Loucy (cell line): ENCODE results near the gene DNAH9.

Source experiments
- H2AFZ ChIP-seq: fragments of 200-600 bp; sonication (generic); 2 replicates; pipeline ENCODE4 v1.6.0; 2016; ENCODE audit warnings: antibody characterized with exemption, mild to moderate bottlenecking, low read length, moderate library complexity
- H3F3A ChIP-seq: fragments of 200-600 bp; 2 replicates; pipeline ENCODE4 v1.6.0; 2016; ENCODE audit warnings: antibody characterized with exemption, low read depth, mild to moderate bottlenecking
- H3K27me3 ChIP-seq: fragments of 200-600 bp; sonication (generic); 2 replicates; pipeline ENCODE4 v1.6.1; 2014; ENCODE audit warnings: low read length, mild to moderate bottlenecking; ENCODE audit not compliant: insufficient read depth, poor library complexity, severe bottlenecking
- H3K36me3 ChIP-seq: fragments of 200-600 bp; sonication (generic); 2 replicates; pipeline ENCODE4 v1.6.1; 2016; ENCODE audit warnings: low read length; ENCODE audit not compliant: insufficient read depth
- H3K4me1 ChIP-seq: fragments of 200-600 bp; sonication (generic); 2 replicates; pipeline ENCODE4 v1.5.1; 2014; ENCODE audit warnings: low read length, mild to moderate bottlenecking; ENCODE audit not compliant: insufficient read depth, poor library complexity, severe bottlenecking
- H3K4me2 ChIP-seq: fragments of 200-600 bp; sonication (generic); 2 replicates; pipeline ENCODE4 v1.6.0; 2014; ENCODE audit warnings: antibody characterized with exemption, low read length, low read depth, mild to moderate bottlenecking; ENCODE audit not compliant: poor library complexity, severe bottlenecking
- H3K4me3 ChIP-seq: fragments of 200-600 bp; sonication (generic); 2 replicates; pipeline ENCODE4 v1.5.1; 2014; ENCODE audit warnings: low read length, mild to moderate bottlenecking, mixed read lengths; ENCODE audit not compliant: poor library complexity, severe bottlenecking
- H3K79me2 ChIP-seq: fragments of 200-600 bp; sonication (generic); 2 replicates; pipeline ENCODE4 v1.6.1; 2014; ENCODE audit warnings: low read length; ENCODE audit not compliant: insufficient read depth
- H3K9ac ChIP-seq: fragments of 200-600 bp; sonication (generic); 2 replicates; pipeline ENCODE4 v1.6.0; 2014; ENCODE audit warnings: mild to moderate bottlenecking, low read depth, low read length, moderate library complexity; ENCODE audit not compliant: poor library complexity, severe bottlenecking
- H3K9me2 ChIP-seq: fragments of 200-600 bp; sonication (generic); replicated peaks from 2 replicates; pipeline ENCODE4 v1.6.1; 2016; ENCODE audit warnings: low read depth, low read length, mixed read lengths
- H3K9me3 ChIP-seq: fragments of 200-600 bp; sonication (generic); 2 replicates; pipeline ENCODE4 v1.6.1; 2014; ENCODE audit warnings: mild to moderate bottlenecking, antibody characterized with exemption, low read length, low read depth; ENCODE audit not compliant: insufficient read depth
- H4K20me1 ChIP-seq: fragments of 200-600 bp; sonication (generic); 2 replicates; pipeline ENCODE4 v1.6.0; 2014; ENCODE audit warnings: antibody characterized with exemption, low read length, mild to moderate bottlenecking; ENCODE audit not compliant: insufficient read depth, poor library complexity, severe bottlenecking
- CTCF ChIP-seq: fragments of 200-600 bp; sonication (generic); conservative IDR thresholded peaks from 2 replicates; pipeline ENCODE4 v1.5.1; 2014; ENCODE audit warnings: mild to moderate bottlenecking, antibody characterized with exemption, low read length
- EZH2phosphoT487 ChIP-seq: fragments of 200-600 bp; IDR thresholded peaks from 2 replicates; pipeline ENCODE4 v1.6.1; 2018; ENCODE audit warnings: antibody characterized with exemption, mild to moderate bottlenecking, moderate library complexity, borderline replicate concordance

Gene DNAH9

GRCh38 chr17:11558681-11559234, 39.5 kb upstream of the DNAH9 start:
- Histone ChIP-seq H3K4me1 (no peaks in the 10 kb centered on the region), H3F3A (no peaks in the 10 kb centered on the region), H3K27me3 (no peaks in the 10 kb centered on the region), H3K9me2 (no peaks in the 10 kb centered on the region), H3K79me2 (no peaks in the 10 kb centered on the region), H3K9ac (no peak overlapping the region), H2AFZ (no peak overlapping the region), H3K9me3 (peaks cover 3% of the 10 kb centered on the region; the same call in 1 of the 2 replicates), H4K20me1 (no peaks in the 10 kb centered on the region), H3K4me3 (no peak overlapping the region), H3K4me2 (no peak overlapping the region), H3K36me3 (no peaks in the 10 kb centered on the region)
- TF ChIP-seq CTCF (no peak), EZH2phosphoT487 (no peak)

- Histone ChIP-seq H3K36me3 (no peaks in the 10 kb centered on the region), H3K79me2 (no peaks in the 10 kb centered on the region), H3K27me3 (no peaks in the 10 kb centered on the region), H3K4me2 (no peak overlapping the region), H2AFZ (no peak overlapping the region), H3K9ac (no peak overlapping the region), H3K4me3 (no peak overlapping the region), H4K20me1 (no peaks in the 10 kb centered on the region), H3F3A (no peaks in the 10 kb centered on the region), H3K9me3 (peaks cover 3% of the 10 kb centered on the region; the same call in 1 of the 2 replicates), H3K9me2 (no peaks in the 10 kb centered on the region), H3K4me1 (no peaks in the 10 kb centered on the region)
- TF ChIP-seq EZH2phosphoT487 (no peak), CTCF (no peak)
These were observed 38.7 kb upstream of the DNAH9 start for GRCh38 chr17:11559601-11560000.

- Histone ChIP-seq H2AFZ (no peak overlapping the region), H3K9me3 (peaks cover 3% of the 10 kb centered on the region; the same call in 1 of the 2 replicates), H3K4me3 (no peak overlapping the region), H3K9ac (no peak overlapping the region), H3K27me3 (no peaks in the 10 kb centered on the region), H3K4me1 (no peaks in the 10 kb centered on the region), H3K4me2 (no peak overlapping the region), H3K79me2 (no peaks in the 10 kb centered on the region), H3K36me3 (no peaks in the 10 kb centered on the region), H3F3A (no peaks in the 10 kb centered on the region), H3K9me2 (no peaks in the 10 kb centered on the region), H4K20me1 (no peaks in the 10 kb centered on the region)
- no peak for TF ChIP-seq CTCF
- TF ChIP-seq EZH2phosphoT487, result no peak
These were observed 37.0 kb upstream of the DNAH9 start for GRCh38 chr17:11561281-11561680.
